T-helper 17 cell (primary cell): Measurements from ENCODE around the gene BANK1. TPM values are rescaled to one million over a fixed set of nuclear protein-coding genes. Genes with fewer than 3 reads are reported as not detected.

Experiments
- ATAC-seq: fragments of 150-1000 bp; cut with Tn5 transposase; 2 replicates; pipeline ENCODE4 v1.10.0; 2021; ENCODE audit warnings: mild to moderate bottlenecking, moderate library complexity
- DNase-seq, 3 donors: peaks; one replicate each; pipeline versions ENCODE4 v3.0.0 to v3.0.0-alpha.2; 2020 to 2021
- H3K9me3 ChIP-seq: one replicate; pipeline ENCODE4 v1.7.0; 2013; ENCODE audit warnings: low read length, mild to moderate bottlenecking; ENCODE audit not compliant: control insufficient read depth, poor library complexity, severe bottlenecking
- H3K27ac Mint-ChIP-seq: one replicate; pipeline ENCODE4 v1.8.0; 2022; ENCODE audit warnings: mild to moderate bottlenecking, moderate library complexity, mixed read lengths
- H3K27me3 Mint-ChIP-seq: one replicate; pipeline ENCODE4 v1.8.0; 2022; ENCODE audit warnings: mixed read lengths
- H3K36me3 Mint-ChIP-seq: one replicate; pipeline ENCODE4 v1.8.0; 2022; ENCODE audit warnings: low read depth, mixed read lengths
- H3K4me1 Mint-ChIP-seq: one replicate; pipeline ENCODE4 v1.8.0; 2022; ENCODE audit warnings: mild to moderate bottlenecking, mixed read lengths
- H3K4me3 Mint-ChIP-seq: one replicate; pipeline ENCODE4 v1.8.0; 2022; ENCODE audit warnings: mild to moderate bottlenecking, moderate library complexity, mixed read lengths
- total RNA-seq, 4 donors: library from RNA in 2 of 4; stranded (reverse) in 2 of 4; gene quantifications; one replicate each; pipeline ENCODE4 v1.2.3 and lab custom pipeline; 2022 to 2026

The BANK1 gene
- total RNA-seq, 2 donors from 2014 or later: 2.8 to 11.9 TPM

- H3K9me3 ChIP-seq: no peaks in the 10 kb centered on the region
- no peak for DNase-seq
- H3K4me1 Mint-ChIP-seq: peaks cover 6% of the 10 kb centered on the region
- no peak overlapping the region for H3K4me3 Mint-ChIP-seq
- H3K36me3 Mint-ChIP-seq: peaks cover 3% of the 10 kb centered on the region
- H3K27ac Mint-ChIP-seq: no peak overlapping the region
- no peak for ATAC-seq
- H3K27me3 Mint-ChIP-seq: peaks cover 30% of the 10 kb centered on the region
Measured at GRCh38 chr4:101833480-101833879, 43.0 kb downstream of the BANK1 start.

GRCh38 chr4:101835121-101835904 is 44.8 kb downstream of the BANK1 start:
- DNase-seq (no peak), ATAC-seq (no peak)
- no peaks in the 10 kb centered on the region for H3K9me3 ChIP-seq
- Mint-ChIP-seq H3K27ac (no peak overlapping the region), H3K27me3 (peaks cover 30% of the 10 kb centered on the region), H3K36me3 (peaks cover 3% of the 10 kb centered on the region), H3K4me3 (no peak overlapping the region), H3K4me1 (peaks cover 6% of the 10 kb centered on the region)

- no peaks in the 10 kb centered on the region for H3K27me3 Mint-ChIP-seq
- ATAC-seq (no peak), DNase-seq (no peak)
- no peak overlapping the region for H3K27ac Mint-ChIP-seq
- H3K4me3 Mint-ChIP-seq: no peak overlapping the region
- H3K9me3 ChIP-seq: no peaks in the 10 kb centered on the region
- no peaks in the 10 kb centered on the region for H3K4me1 Mint-ChIP-seq
- H3K36me3 Mint-ChIP-seq: no peaks in the 10 kb centered on the region
Measured at GRCh38 chr4:101843054-101843453, 52.5 kb downstream of the BANK1 start.

GRCh38 chr4:101846550-101846949 is 56.0 kb downstream of the BANK1 start:
- Mint-ChIP-seq H3K27me3 (no peaks in the 10 kb centered on the region), H3K4me1 (no peaks in the 10 kb centered on the region), H3K36me3 (no peaks in the 10 kb centered on the region), H3K4me3 (no peak overlapping the region), H3K27ac (no peak overlapping the region)
- DNase-seq (no peak), ATAC-seq (no peak)
- H3K9me3 ChIP-seq: no peaks in the 10 kb centered on the region

- H3K9me3 ChIP-seq: no peaks in the 10 kb centered on the region
- no peak for ATAC-seq
- DNase-seq: no peak
- no peaks in the 10 kb centered on the region for H3K36me3 Mint-ChIP-seq
- no peak overlapping the region for H3K27ac Mint-ChIP-seq
- H3K4me3 Mint-ChIP-seq: no peak overlapping the region
- H3K27me3 Mint-ChIP-seq: peaks cover 3% of the 10 kb centered on the region
- H3K4me1 Mint-ChIP-seq: peaks cover 2% of the 10 kb centered on the region
Measured at GRCh38 chr4:101850698-101851097, 60.2 kb downstream of the BANK1 start.

GRCh38 chr4:101851672-101852071 is 61.1 kb downstream of the BANK1 start:
- ATAC-seq (no peak), DNase-seq (no peak)
- H3K36me3 Mint-ChIP-seq: no peaks in the 10 kb centered on the region
- peaks cover 9% of the 10 kb centered on the region for H3K27me3 Mint-ChIP-seq
- H3K9me3 ChIP-seq: no peaks in the 10 kb centered on the region
- H3K4me1 Mint-ChIP-seq: peaks cover 2% of the 10 kb centered on the region
- H3K27ac Mint-ChIP-seq: no peak overlapping the region
- H3K4me3 Mint-ChIP-seq: no peak overlapping the region

- no peaks in the 10 kb centered on the region for H3K9me3 ChIP-seq
- Mint-ChIP-seq H3K4me1 (peaks cover 2% of the 10 kb centered on the region), H3K4me3 (no peak overlapping the region), H3K27me3 (peaks cover 19% of the 10 kb centered on the region), H3K27ac (no peak overlapping the region), H3K36me3 (no peaks in the 10 kb centered on the region)
- ATAC-seq (no peak), DNase-seq (no peak)
Measured at GRCh38 chr4:101853028-101853427, 62.5 kb downstream of the BANK1 start.

GRCh38 chr4:101853691-101854090 is 63.2 kb downstream of the BANK1 start:
- Mint-ChIP-seq H3K27me3 (peaks cover 22% of the 10 kb centered on the region), H3K4me3 (no peak overlapping the region), H3K36me3 (no peaks in the 10 kb centered on the region), H3K4me1 (peaks cover 2% of the 10 kb centered on the region), H3K27ac (no peak overlapping the region)
- ATAC-seq: no peak
- no peak for DNase-seq
- H3K9me3 ChIP-seq: no peaks in the 10 kb centered on the region

- DNase-seq: no peak
- H3K27ac Mint-ChIP-seq: no peak overlapping the region
- H3K27me3 Mint-ChIP-seq: peaks cover 22% of the 10 kb centered on the region
- no peaks in the 10 kb centered on the region for H3K36me3 Mint-ChIP-seq
- H3K9me3 ChIP-seq: no peaks in the 10 kb centered on the region
- H3K4me3 Mint-ChIP-seq: no peak overlapping the region
- peaks cover 2% of the 10 kb centered on the region for H3K4me1 Mint-ChIP-seq
- no peak for ATAC-seq
Measured at GRCh38 chr4:101855239-101855638, 64.7 kb downstream of the BANK1 start.

- Mint-ChIP-seq H3K36me3 (no peaks in the 10 kb centered on the region), H3K27ac (no peak overlapping the region), H3K4me1 (peaks cover 2% of the 10 kb centered on the region), H3K4me3 (no peak overlapping the region), H3K27me3 (peaks cover 28% of the 10 kb centered on the region)
- ATAC-seq (no peak), DNase-seq (no peak)
- no peaks in the 10 kb centered on the region for H3K9me3 ChIP-seq
Measured at GRCh38 chr4:101856149-101856548, 65.6 kb downstream of the BANK1 start.

GRCh38 chr4:101857176-101857575 is 66.6 kb downstream of the BANK1 start:
- H3K27me3 Mint-ChIP-seq: peaks cover 28% of the 10 kb centered on the region
- DNase-seq (no peak), ATAC-seq (no peak)
- peaks cover 2% of the 10 kb centered on the region for H3K4me1 Mint-ChIP-seq
- no peaks in the 10 kb centered on the region for H3K36me3 Mint-ChIP-seq
- no peak overlapping the region for H3K4me3 Mint-ChIP-seq
- H3K27ac Mint-ChIP-seq: no peak overlapping the region
- no peaks in the 10 kb centered on the region for H3K9me3 ChIP-seq

- Mint-ChIP-seq H3K27me3 (peaks cover 28% of the 10 kb centered on the region), H3K27ac (no peak overlapping the region), H3K4me1 (peaks cover under 1% of the 10 kb centered on the region), H3K4me3 (no peak overlapping the region), H3K36me3 (no peaks in the 10 kb centered on the region)
- no peaks in the 10 kb centered on the region for H3K9me3 ChIP-seq
- DNase-seq: no peak
- ATAC-seq: no peak
Measured at GRCh38 chr4:101858641-101859040, 68.1 kb downstream of the BANK1 start.

GRCh38 chr4:101862595-101862994 is 72.1 kb downstream of the BANK1 start:
- Mint-ChIP-seq H3K4me1 (no peaks in the 10 kb centered on the region), H3K36me3 (peaks cover 3% of the 10 kb centered on the region), H3K27me3 (peaks cover 27% of the 10 kb centered on the region), H3K27ac (no peak overlapping the region), H3K4me3 (no peak overlapping the region)
- no peak for DNase-seq
- no peaks in the 10 kb centered on the region for H3K9me3 ChIP-seq
- no peak for ATAC-seq

- ATAC-seq: no peak
- Mint-ChIP-seq H3K27me3 (peaks cover 19% of the 10 kb centered on the region), H3K4me1 (no peaks in the 10 kb centered on the region)
Measured at GRCh38 chr4:101864660-101865059, 74.1 kb downstream of the BANK1 start.

More at GRCh38 chr4:101864660-101865059, 74.1 kb downstream of the BANK1 start:
- Mint-ChIP-seq H3K36me3 (peaks cover 3% of the 10 kb centered on the region), H3K4me3 (no peak overlapping the region), H3K27ac (no peak overlapping the region)
- no peaks in the 10 kb centered on the region for H3K9me3 ChIP-seq
- no peak for DNase-seq
